ENCODE measurements around the gene HVCN1.

DNA sequence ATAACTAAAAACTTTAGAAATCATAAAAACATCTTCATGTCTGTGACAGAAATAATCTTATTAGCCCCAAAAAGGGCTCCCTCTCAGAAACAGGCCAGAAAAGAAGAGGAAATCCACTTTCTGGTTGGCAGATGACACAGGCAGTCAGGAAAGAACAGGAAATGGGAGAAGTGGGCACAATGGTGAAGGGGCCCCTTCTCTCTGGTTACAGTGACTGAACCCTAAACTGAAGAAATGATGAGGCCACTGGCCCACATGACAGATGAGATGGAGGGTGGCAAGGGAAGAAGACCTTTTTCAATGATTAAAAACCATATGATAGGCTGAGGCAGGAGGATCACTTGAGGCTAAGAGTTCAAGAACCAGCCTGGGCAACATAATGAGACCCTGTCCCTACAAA, 53.9 kb downstream of the HVCN1 start:
- TF ChIP-seq, protein P1, sequence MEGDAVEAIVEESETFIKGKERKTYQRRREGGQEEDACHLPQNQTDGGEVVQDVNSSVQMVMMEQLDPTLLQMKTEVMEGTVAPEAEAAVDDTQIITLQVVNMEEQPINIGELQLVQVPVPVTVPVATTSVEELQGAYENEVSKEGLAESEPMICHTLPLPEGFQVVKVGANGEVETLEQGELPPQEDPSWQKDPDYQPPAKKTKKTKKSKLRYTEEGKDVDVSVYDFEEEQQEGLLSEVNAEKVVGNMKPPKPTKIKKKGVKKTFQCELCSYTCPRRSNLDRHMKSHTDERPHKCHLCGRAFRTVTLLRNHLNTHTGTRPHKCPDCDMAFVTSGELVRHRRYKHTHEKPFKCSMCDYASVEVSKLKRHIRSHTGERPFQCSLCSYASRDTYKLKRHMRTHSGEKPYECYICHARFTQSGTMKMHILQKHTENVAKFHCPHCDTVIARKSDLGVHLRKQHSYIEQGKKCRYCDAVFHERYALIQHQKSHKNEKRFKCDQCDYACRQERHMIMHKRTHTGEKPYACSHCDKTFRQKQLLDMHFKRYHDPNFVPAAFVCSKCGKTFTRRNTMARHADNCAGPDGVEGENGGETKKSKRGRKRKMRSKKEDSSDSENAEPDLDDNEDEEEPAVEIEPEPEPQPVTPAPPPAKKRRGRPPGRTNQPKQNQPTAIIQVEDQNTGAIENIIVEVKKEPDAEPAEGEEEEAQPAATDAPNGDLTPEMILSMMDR (IDR thresholded peaks at IDR 0.05), result no peak
- no peak for TF ChIP-seq ZFX (IDR thresholded peaks at IDR 0.05; ENCODE audit: borderline replicate concordance)

Data from 22Rv1 (cell line).